MV-4-11 (cell line): Measurements from ENCODE around the gene CACNA1D.
"Not testable (repeated sequence)": the region's sequence is repeated elsewhere in the genome, so short reads cannot be mapped to it uniquely, and the experiment has no call there.

Source experiments
- DNase-seq: peaks from one replicate; lab custom pipeline; 2025; lab: John Stamatoyannopoulos, UW

Gene CACNA1D

GRCh38 chr3:53493963-53494791 is at the start of gene CACNA1D:
Gene CACNA1D, plus strand, starts transcription at chr3:53494611. Its CDS starts 556 bp downstream, at chr3:53495167.
- no peak for DNase-seq

- peak; percentile 87 for DNase-seq
Measured at GRCh38 chr3:53457068-53457467, 37.3 kb upstream of the CACNA1D start.

- no peak for DNase-seq
Measured at GRCh38 chr3:53460326-53460725, 34.1 kb upstream of the CACNA1D start.

GRCh38 chr3:53464424-53464823 is 30.0 kb upstream of the CACNA1D start:
- no peak for DNase-seq

GRCh38 chr3:53469758-53470157 is 24.7 kb upstream of the CACNA1D start:
- peak; percentile 54 for DNase-seq

- DNase-seq = no peak
Measured at GRCh38 chr3:53473422-53473821, 21.0 kb upstream of the CACNA1D start.

GRCh38 chr3:53476372-53476771 is 18.0 kb upstream of the CACNA1D start:
- not testable (repeated sequence) for DNase-seq

- DNase-seq = not testable (repeated sequence)
Measured at GRCh38 chr3:53477689-53478088, 16.7 kb upstream of the CACNA1D start.

GRCh38 chr3:53478166-53478830 is 16.1 kb upstream of the CACNA1D start:
- DNase-seq = no peak

GRCh38 chr3:53478921-53479664 is 15.3 kb upstream of the CACNA1D start:
- no peak for DNase-seq

- no peak for DNase-seq
Measured at GRCh38 chr3:53482227-53482626, 12.2 kb upstream of the CACNA1D start.

- no peak for DNase-seq
Measured at GRCh38 chr3:53483821-53484220, 10.6 kb upstream of the CACNA1D start.

GRCh38 chr3:53484984-53485383 is 9.4 kb upstream of the CACNA1D start:
- DNase-seq = no peak

GRCh38 chr3:53485675-53486403 is 8.6 kb upstream of the CACNA1D start:
- no peak for DNase-seq

- no peak for DNase-seq
Measured at GRCh38 chr3:53486961-53487654, 7.3 kb upstream of the CACNA1D start.

- DNase-seq = no peak
Measured at GRCh38 chr3:53489386-53489785, 5.0 kb upstream of the CACNA1D start.

GRCh38 chr3:53489787-53490458 is 4.5 kb upstream of the CACNA1D start:
- DNase-seq = no peak

- no peak for DNase-seq
Measured at GRCh38 chr3:53490459-53490968, 3.9 kb upstream of the CACNA1D start.

GRCh38 chr3:53491276-53491675 is 3.1 kb upstream of the CACNA1D start:
- no peak for DNase-seq

- DNase-seq = no peak
Measured at GRCh38 chr3:53493595-53493962, 832 bp upstream of the CACNA1D start.

GRCh38 chr3:53495146-53495519 is 722 bp downstream of the CACNA1D start:
- no peak for DNase-seq
